Stomach (tissue), 9 donors: ENCODE results near the gene TK2. TPM values are rescaled to one million over a fixed set of nuclear protein-coding genes. Genes with fewer than 3 reads are reported as not detected.

Source experiments
- DNase-seq, 2 donors: peaks; one replicate each; pipeline versions ENCODE4 v3.0.0 to v3.0.0-alpha.2; 2013 to 2019
- H3K27ac ChIP-seq, 5 donors: fragments of 200-600 bp in 4 of 5; sonication (generic) in 4 of 5; one replicate each; pipeline ENCODE4 v1.5.1; 2013 to 2019; ENCODE audit warnings: mild to moderate bottlenecking in 1 of 5, moderate library complexity in 1 of 5
- H3K27me3 ChIP-seq, 3 donors: fragments of 200-600 bp; sonication (generic); one replicate each; pipeline ENCODE4 v1.5.1; 2017 to 2019; ENCODE audit warnings: mixed run types in 1 of 3
- H3K36me3 ChIP-seq, 4 donors: fragments of 200-600 bp; sonication (generic); 1 replicate in 3 of 4; 2 replicates in 1 of 4; pipeline ENCODE4 v1.5.1; 2016 to 2019
- H3K4me1 ChIP-seq, 4 donors: fragments of 200-600 bp; sonication (generic); one replicate each; pipeline ENCODE4 v1.5.1; 2016 to 2019
- H3K4me3 ChIP-seq, 4 donors: fragments of 200-600 bp; sonication (generic) in 3 of 4; one replicate each; pipeline ENCODE4 v1.5.1; 2016 to 2019; ENCODE audit warnings: mild to moderate bottlenecking in 1 of 4
- H3K9me3 ChIP-seq, 4 donors: fragments of 200-600 bp; sonication (generic); one replicate each; pipeline ENCODE4 v1.5.1; 2016 to 2019
- CTCF ChIP-seq, 7 experiments: fragments of 450-650 bp in 4 of 7; fragments of 200-600 bp in 3 of 7; sonication (generic) in 3 of 7; IDR thresholded peaks; one replicate each; pipeline ENCODE4 v1.5.1; 2016 to 2019; ENCODE audit warnings: antibody characterized with exemption in 7 of 7, control low read depth in 2 of 7, mild to moderate bottlenecking in 1 of 7
- EP300 ChIP-seq: sonication (generic); formaldehyde crosslinking; IDR thresholded peaks from one replicate; pipeline ENCODE4 v1.6.1; 2017; ENCODE audit warnings: antibody characterized with exemption
- POLR2A ChIP-seq, 4 donors: fragments of 450-650 bp; IDR thresholded peaks; one replicate each; pipeline ENCODE4 v1.6.1; 2016; ENCODE audit warnings: antibody characterized with exemption in 4 of 4, control low read depth in 2 of 4, mild to moderate bottlenecking in 1 of 4, moderate library complexity in 1 of 4
- POLR2AphosphoS5 ChIP-seq, 3 donors: sonication (generic); formaldehyde crosslinking; IDR thresholded peaks; one replicate each; pipeline ENCODE4 v1.6.1; 2016; ENCODE audit warnings: antibody characterized with exemption in 3 of 3
- WGBS, 5 donors: extraction: QIAGEN DNeasy Blood & Tissue Kit in 3 of 5; methylation state at CpG; one replicate each; pipeline versions ENCODE4 v1.1.5 to v1.1.7; 2013 to 2018; 5-methylcytosine and 5-hydroxymethylcytosine counted together
- intact Hi-C: fragments of 100-400 bp; cut with DNase I; formaldehyde crosslinking; loops from one replicate; pipeline ENCODE4 v1.15.1; 2023; ENCODE audit warnings: low total_unique reads
- polyA plus RNA-seq, 3 donors: library from polyadenylated mRNA; stranded (reverse); fragments of 200-250 nt; gene quantifications; one replicate each; pipeline ENCODE4 v1.2.3, GENCODE V29; 2013
- total RNA-seq, 5 donors: library from RNA; depleted of rRNA; stranded (reverse); fragments of >200 nt; gene quantifications; one replicate each; pipeline versions ENCODE4 v1.1.0 to v1.2.3, GENCODE V29; 2014 to 2016
- donor health status: healthy with polysubstance abuse.
- donor health status: Bipolar disorder and iron deficiency.
- donor health status: healthy.

TK2 gene
- total and polyA plus RNA-seq, 8 donors, result 9.8 to 25.0 (median 14.9) TPM

- H3K27ac ChIP-seq, result peak overlapping the region in 1 of 5 donors; percentile 94
Measured at GRCh38 chr16:66547101-66547989, 2.6 kb downstream of the TK2 start.

GRCh38 chr16:66544016-66544757 lies 5.7 kb downstream of the TK2 start:
- intact Hi-C loops, result no loop called here
- TF ChIP-seq EP300 (no peak), CTCF (IDR thresholded peaks at IDR 0.05) (no peak)
- 58 to 67% (median 63%) methylated on average over 7 of the region's 7 CpGs for WGBS, 5 donors

More at GRCh38 chr16:66547101-66547989, 2.6 kb downstream of the TK2 start:
- intact Hi-C loops, result no loop called here
- 90 to 99% (median 94%) methylated on average over 5 of the region's 5 CpGs for WGBS, 5 donors
- H3K9me3 ChIP-seq, result no peaks in the 10 kb centered on the region
- H3K4me3 ChIP-seq, result no peak overlapping the region
- TF ChIP-seq CTCF (IDR thresholded peaks at IDR 0.05), result no peak
- TF ChIP-seq POLR2A (IDR thresholded peaks at IDR 0.05), result no peak
- no peak for TF ChIP-seq EP300
- H3K4me1 ChIP-seq, result peaks cover 21 to 51% (median 34%) of the 10 kb centered on the region in 4 donors
- H3K36me3 ChIP-seq, result peaks cover 0 to 50% (median 33%) of the 10 kb centered on the region in 4 donors
- no peak for DNase-seq
- no peaks in the 10 kb centered on the region for H3K27me3 ChIP-seq

GRCh38 chr16:66543541-66543940 lies 6.4 kb downstream of the TK2 start:
- 70 to 91% (median 89%) methylated on average over 2 to 6 of the region's 6 CpGs for WGBS, 5 donors

More at GRCh38 chr16:66544016-66544757, 5.7 kb downstream of the TK2 start:
- H3K4me3 ChIP-seq, result no peak overlapping the region
- peaks cover 3 to 79% (median 59%) of the 10 kb centered on the region in 4 donors for H3K36me3 ChIP-seq
- H3K27me3 ChIP-seq, result no peaks in the 10 kb centered on the region
- no peak for DNase-seq
- no peaks in the 10 kb centered on the region for H3K9me3 ChIP-seq
- peaks cover 4 to 27% (median 12%) of the 10 kb centered on the region in 4 donors for H3K4me1 ChIP-seq
- H3K27ac ChIP-seq, result peak overlapping the region in 1 of 5 donors; percentile 8

More at GRCh38 chr16:66543541-66543940, 6.4 kb downstream of the TK2 start:
- H3K9me3 ChIP-seq, result no peaks in the 10 kb centered on the region
- H3K27me3 ChIP-seq, result no peaks in the 10 kb centered on the region
- H3K4me3 ChIP-seq, result no peak overlapping the region
- TF ChIP-seq EP300 (no peak), CTCF (IDR thresholded peaks at IDR 0.05) (no peak), POLR2A (IDR thresholded peaks at IDR 0.05) (no peak), POLR2AphosphoS5 (IDR thresholded peaks at IDR 0.05) (no peak)
- no peak for DNase-seq
- H3K4me1 ChIP-seq, result peaks cover 0 to 20% (median 5%) of the 10 kb centered on the region in 4 donors
- intact Hi-C loops, result no loop called here
- H3K27ac ChIP-seq, result no peak overlapping the region
- H3K36me3 ChIP-seq, result peaks cover 3 to 86% (median 63%) of the 10 kb centered on the region in 4 donors
